ENCODE data around the gene RAI1. TPM values are rescaled to one million over a fixed set of nuclear protein-coding genes. Genes with fewer than 3 reads are reported as not detected.
A peak's percentile ranks its signal among the peaks of the same experiment; 100 is the strongest.

Gene RAI1
- total RNA-seq, 1 donor: 16.0 TPM

- peak overlapping the region; percentile 59 for H3K4me3 ChIP-seq (ENCODE audit: low read depth, low read length)
- peak; percentile 79 for DNase-seq (ENCODE audit: low read depth)
- TF ChIP-seq, protein P1, sequence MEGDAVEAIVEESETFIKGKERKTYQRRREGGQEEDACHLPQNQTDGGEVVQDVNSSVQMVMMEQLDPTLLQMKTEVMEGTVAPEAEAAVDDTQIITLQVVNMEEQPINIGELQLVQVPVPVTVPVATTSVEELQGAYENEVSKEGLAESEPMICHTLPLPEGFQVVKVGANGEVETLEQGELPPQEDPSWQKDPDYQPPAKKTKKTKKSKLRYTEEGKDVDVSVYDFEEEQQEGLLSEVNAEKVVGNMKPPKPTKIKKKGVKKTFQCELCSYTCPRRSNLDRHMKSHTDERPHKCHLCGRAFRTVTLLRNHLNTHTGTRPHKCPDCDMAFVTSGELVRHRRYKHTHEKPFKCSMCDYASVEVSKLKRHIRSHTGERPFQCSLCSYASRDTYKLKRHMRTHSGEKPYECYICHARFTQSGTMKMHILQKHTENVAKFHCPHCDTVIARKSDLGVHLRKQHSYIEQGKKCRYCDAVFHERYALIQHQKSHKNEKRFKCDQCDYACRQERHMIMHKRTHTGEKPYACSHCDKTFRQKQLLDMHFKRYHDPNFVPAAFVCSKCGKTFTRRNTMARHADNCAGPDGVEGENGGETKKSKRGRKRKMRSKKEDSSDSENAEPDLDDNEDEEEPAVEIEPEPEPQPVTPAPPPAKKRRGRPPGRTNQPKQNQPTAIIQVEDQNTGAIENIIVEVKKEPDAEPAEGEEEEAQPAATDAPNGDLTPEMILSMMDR (IDR thresholded peaks at IDR 0.05; ENCODE audit: insufficient read depth, low read depth, low read length): no peak
Measured at GRCh38 chr17:17823433-17824118, 142.3 kb downstream of the RAI1 start.

DNA sequence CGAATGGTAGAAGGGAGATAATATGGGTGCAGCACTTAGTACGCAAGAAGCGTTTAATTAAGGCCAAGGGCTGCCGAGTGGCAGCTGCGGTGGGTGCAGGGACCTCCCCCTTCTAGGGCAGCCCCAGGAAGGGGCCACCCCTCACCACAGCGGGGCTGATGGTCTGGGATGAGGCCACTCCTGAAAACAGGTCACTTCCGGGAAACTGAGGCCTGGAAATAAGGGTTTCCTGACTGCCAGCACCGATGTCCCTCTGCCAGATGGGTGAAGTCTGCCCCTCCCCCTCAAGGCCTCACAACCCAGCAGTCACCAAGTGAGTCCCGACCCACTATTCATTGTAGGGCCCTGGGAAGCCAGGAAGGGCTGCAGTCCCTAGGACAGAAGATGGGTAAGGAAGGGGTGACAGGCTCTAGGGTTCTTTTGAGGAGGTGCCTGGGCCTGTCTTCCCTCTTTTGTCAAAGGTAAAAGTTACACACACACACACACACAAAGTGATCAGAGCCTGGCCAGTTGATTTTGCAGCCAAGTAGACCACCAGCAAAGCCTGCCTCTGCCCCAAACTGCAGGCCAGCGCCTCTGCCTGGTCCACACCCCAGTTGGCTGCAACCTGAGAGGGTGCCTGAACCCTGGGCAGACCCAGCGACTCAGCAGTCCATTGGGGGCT, 143.0 kb downstream of the RAI1 start:
- DNase-seq (ENCODE audit: low read depth): no peak
- H3K4me3 ChIP-seq (ENCODE audit: low read depth, low read length): peak overlapping the region; percentile 40
- TF ChIP-seq, protein P1 (IDR thresholded peaks at IDR 0.05; ENCODE audit: insufficient read depth, low read depth, low read length): no peak

GRCh38 chr17:17824783-17825614, 143.7 kb downstream of the RAI1 start:
- no peak for DNase-seq (ENCODE audit: low read depth)
- no peak overlapping the region for H3K4me3 ChIP-seq (ENCODE audit: low read depth, low read length)
- TF ChIP-seq, protein P1 (IDR thresholded peaks at IDR 0.05; ENCODE audit: insufficient read depth, low read depth, low read length): no peak

- H3K4me3 ChIP-seq (ENCODE audit: low read depth, low read length): no peak overlapping the region
- TF ChIP-seq, protein P1 (IDR thresholded peaks at IDR 0.05; ENCODE audit: insufficient read depth, low read depth, low read length): no peak
- no peak for DNase-seq (ENCODE audit: low read depth)
Measured at GRCh38 chr17:17826342-17826713, 145.1 kb downstream of the RAI1 start.

DNA sequence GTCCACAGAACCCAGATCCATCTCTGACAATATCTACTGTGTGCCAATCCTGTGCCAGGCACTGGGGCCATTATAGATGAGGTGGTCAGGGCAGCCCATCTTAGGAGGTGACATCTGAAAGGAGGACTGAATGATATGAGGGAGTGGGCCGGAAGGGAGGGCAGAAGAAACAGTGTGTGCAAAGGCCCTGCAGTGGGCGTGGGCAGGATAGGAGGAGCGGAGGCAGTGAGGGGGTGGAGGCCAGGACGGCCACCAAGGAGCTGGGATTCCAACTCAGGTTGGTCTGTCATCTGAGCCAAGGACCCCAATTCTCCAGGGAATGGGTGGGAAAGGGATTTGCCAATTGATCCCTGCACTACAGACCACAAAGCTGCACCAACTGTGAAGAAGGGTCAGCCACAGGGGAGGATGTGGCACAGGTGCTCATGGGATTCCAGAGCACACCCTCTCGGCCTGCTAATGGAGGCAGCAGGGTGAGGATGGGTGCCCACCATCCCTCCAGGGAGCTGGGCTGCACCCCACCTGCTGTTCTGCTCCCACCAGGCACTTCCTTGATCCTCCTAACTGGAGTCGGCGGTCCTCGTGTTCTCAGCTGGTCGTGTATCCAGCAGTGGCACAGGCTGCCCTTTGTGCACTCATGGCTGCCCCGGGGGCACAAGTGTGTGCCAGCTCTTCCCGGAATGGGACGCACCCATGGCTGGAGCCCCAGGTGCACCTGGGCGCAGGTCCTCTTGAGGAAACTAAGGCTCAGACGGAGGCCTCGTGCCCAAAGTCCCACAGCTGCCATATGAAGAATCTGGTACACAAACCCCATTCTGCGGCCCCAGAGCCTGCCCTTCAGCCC, 145.9 kb downstream of the RAI1 start:
- TF ChIP-seq, protein P1 (IDR thresholded peaks at IDR 0.05; ENCODE audit: insufficient read depth, low read depth, low read length): no peak
- DNase-seq (ENCODE audit: low read depth): no peak

More for the DNA sequence above, 145.9 kb downstream of the RAI1 start:
- H3K4me3 ChIP-seq (ENCODE audit: low read depth, low read length): no peak overlapping the region

Measured in fibroblast of villous mesenchyme (primary cell).